Measurements from ENCODE around the gene SMLR1.

DNA sequence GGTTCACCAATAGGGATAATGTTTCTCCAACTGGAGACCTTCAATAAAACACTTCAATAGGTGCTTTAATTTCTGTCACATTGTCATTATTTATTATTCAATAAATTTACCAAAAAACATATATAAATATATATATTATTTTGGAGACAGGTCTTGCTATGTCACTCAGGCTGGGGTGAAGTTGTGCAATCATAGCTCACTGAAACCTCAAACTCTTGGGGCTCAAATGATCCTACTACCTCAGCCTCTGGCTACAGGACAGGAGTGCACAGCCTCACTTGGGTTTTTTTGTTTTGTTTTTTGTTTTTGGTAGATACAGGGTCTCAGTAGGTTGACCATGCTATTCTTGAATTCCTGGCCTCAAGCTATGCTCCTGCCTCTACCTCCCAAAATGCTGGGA, 9.9 kb downstream of the SMLR1 start:
- TF ChIP-seq, protein P1, sequence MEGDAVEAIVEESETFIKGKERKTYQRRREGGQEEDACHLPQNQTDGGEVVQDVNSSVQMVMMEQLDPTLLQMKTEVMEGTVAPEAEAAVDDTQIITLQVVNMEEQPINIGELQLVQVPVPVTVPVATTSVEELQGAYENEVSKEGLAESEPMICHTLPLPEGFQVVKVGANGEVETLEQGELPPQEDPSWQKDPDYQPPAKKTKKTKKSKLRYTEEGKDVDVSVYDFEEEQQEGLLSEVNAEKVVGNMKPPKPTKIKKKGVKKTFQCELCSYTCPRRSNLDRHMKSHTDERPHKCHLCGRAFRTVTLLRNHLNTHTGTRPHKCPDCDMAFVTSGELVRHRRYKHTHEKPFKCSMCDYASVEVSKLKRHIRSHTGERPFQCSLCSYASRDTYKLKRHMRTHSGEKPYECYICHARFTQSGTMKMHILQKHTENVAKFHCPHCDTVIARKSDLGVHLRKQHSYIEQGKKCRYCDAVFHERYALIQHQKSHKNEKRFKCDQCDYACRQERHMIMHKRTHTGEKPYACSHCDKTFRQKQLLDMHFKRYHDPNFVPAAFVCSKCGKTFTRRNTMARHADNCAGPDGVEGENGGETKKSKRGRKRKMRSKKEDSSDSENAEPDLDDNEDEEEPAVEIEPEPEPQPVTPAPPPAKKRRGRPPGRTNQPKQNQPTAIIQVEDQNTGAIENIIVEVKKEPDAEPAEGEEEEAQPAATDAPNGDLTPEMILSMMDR (IDR thresholded peaks at IDR 0.05) = no peak
- TF ChIP-seq POLR2AphosphoS5 (IDR thresholded peaks at IDR 0.05) (no peak), EP300 (IDR thresholded peaks at IDR 0.05) (no peak), POLR2A (IDR thresholded peaks at IDR 0.05) (no peak)
